Activated naive CD4-positive, alpha-beta T cell treated with anti-CD3 and anti-CD28 coated beads for 36 hours (primary cell): ENCODE measurements around the gene ZNF835. TPM values are rescaled to one million over a fixed set of nuclear protein-coding genes. Genes with fewer than 3 reads are reported as not detected.

Source experiments
- total RNA-seq, 2 experiments: library from RNA; stranded (reverse); gene quantifications; one replicate each; pipeline ENCODE4 v1.2.3, GENCODE V29; 2021

ZNF835 gene
- total RNA-seq, 2 experiments from 2014 or later = 0.67 to 1.3 TPM

Other genes with a start within 250 kb of the ZNF835 start
- gene ZNF667, start 194.4 kb downstream of the ZNF835 start, total RNA-seq = under 1 TPM; 0.29 to 0.49 TPM
- gene ZNF471, start 163.9 kb downstream of the ZNF835 start, total RNA-seq = under 1 TPM; 0.29 to 0.49 TPM
- gene ZFP28, start 132.8 kb downstream of the ZNF835 start, total RNA-seq = 1 to 10 TPM; 2.4 to 3.2 TPM
- 1 to 10 TPM in 1 of 2 experiments, under 1 TPM in 1; 0.99 to 1.5 TPM for gene ZNF470, start 104.3 kb downstream of the ZNF835 start, total RNA-seq
- 1 to 10 TPM; 2.5 to 3.0 TPM for gene ZNF71, start 76.5 kb downstream of the ZNF835 start, total RNA-seq
- not detected for gene SMIM17, start 28.6 kb downstream of the ZNF835 start, total RNA-seq
- not detected for gene PEG3, start 169.0 kb upstream of the ZNF835 start, total RNA-seq
- not detected for gene ZIM2, start 169.0 kb upstream of the ZNF835 start, total RNA-seq